ENCODE data around the gene CXorf66.

GRCh38 chrX:139982856-139983255 lies 17.5 kb upstream of the CXorf66 start:
- TF ChIP-seq SIN3A (IDR thresholded peaks at IDR 0.05; ENCODE audit: borderline replicate concordance, insufficient read depth, low read depth, low read length) (no peak), POLR2AphosphoS5 (IDR thresholded peaks at IDR 0.05; ENCODE audit: low read depth, low read length) (no peak), REST (IDR thresholded peaks at IDR 0.05; ENCODE audit: insufficient read depth in 1 of 2, low read depth in 2 of 2, low read length in 1 of 2) (no peak)
- TF ChIP-seq, protein P1, sequence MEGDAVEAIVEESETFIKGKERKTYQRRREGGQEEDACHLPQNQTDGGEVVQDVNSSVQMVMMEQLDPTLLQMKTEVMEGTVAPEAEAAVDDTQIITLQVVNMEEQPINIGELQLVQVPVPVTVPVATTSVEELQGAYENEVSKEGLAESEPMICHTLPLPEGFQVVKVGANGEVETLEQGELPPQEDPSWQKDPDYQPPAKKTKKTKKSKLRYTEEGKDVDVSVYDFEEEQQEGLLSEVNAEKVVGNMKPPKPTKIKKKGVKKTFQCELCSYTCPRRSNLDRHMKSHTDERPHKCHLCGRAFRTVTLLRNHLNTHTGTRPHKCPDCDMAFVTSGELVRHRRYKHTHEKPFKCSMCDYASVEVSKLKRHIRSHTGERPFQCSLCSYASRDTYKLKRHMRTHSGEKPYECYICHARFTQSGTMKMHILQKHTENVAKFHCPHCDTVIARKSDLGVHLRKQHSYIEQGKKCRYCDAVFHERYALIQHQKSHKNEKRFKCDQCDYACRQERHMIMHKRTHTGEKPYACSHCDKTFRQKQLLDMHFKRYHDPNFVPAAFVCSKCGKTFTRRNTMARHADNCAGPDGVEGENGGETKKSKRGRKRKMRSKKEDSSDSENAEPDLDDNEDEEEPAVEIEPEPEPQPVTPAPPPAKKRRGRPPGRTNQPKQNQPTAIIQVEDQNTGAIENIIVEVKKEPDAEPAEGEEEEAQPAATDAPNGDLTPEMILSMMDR (IDR thresholded peaks at IDR 0.05), result no peak

Measured in Panc1 (cell line).